HG03520 (cell line): ENCODE data around the gene TPT1.

Experiments used
- ATAC-seq: cut with Tn5 transposase; IDR thresholded peaks from one replicate; pipeline ENCODE4 v1.9.1; 2021; ENCODE audit warnings: mild to moderate bottlenecking, moderate library complexity; ENCODE audit not compliant: unreplicated experiment

The TPT1 gene

DNA sequence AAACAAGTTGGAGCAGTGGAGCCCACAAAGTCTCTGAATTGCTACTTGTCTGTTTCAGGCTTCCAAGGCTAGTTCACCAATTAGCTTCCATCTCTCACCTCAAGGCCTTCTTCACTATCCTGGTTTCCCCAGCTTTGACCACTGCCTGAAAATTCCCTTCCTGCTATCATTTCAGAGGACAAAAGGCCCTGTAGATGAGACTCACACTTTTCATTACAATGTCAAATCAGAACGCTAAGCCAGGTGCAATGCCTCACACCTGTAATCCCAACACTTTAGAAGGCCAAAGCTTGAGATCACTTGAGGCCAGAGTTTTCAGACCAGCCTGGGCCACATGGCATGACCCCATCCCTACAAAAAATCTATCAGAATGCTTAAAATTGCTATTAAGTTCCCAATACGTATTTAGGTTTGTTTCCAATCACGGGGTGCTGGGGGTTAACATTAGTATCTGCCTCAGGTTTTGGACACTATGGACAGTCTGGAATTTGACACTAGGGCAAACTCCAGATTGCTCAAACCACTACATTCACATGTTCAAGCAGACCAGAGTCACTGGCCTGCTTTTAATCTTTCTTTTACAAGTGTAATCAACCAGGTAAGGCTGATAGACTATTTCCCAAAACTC lies 5.5 kb downstream of the TPT1 start:
- no peak for ATAC-seq

DNA sequence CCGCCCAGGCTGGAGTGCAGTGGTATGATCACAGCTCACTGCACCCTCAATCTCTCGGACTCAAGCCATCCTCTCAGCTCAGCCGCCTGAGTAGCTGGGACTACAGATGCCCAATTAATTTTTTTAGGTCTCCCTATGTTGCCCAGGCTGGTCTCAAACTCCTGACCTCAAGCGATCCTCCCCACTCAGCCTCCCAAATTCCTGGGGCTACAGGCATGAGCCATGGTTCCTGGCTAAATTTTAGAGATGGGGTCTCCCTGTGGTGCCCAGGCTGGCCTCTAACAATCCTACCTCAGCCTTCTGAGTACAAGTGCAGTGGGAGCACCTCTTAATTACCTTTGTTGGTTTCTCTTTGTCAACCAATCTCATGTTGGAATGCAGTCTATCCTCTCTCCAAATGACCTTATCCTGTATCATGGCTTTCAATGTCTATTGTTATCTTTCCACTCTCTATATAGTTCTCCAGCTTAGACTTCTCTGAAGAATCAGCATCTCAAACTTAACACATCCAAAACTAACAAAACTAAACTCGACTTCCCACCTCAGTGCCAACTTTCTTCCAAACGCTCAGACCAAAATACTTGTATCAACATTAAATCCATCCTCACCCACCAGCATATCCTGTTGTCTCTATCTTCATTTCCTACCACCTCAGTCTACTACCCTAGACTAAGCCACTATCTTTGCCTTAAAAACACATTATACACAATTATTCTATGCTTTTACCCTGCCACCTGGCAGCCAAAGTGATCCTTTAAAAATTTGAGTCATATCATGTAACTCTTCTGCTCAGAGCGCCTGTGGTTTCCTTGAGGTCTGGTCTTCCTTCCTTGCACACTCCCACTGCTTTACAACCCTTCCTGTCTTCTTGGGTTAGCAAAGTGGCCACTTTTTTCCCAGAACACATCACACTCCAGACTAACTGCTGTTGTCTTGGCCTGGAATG lies 6.7 kb downstream of the TPT1 start:
- ATAC-seq: no peak

DNA sequence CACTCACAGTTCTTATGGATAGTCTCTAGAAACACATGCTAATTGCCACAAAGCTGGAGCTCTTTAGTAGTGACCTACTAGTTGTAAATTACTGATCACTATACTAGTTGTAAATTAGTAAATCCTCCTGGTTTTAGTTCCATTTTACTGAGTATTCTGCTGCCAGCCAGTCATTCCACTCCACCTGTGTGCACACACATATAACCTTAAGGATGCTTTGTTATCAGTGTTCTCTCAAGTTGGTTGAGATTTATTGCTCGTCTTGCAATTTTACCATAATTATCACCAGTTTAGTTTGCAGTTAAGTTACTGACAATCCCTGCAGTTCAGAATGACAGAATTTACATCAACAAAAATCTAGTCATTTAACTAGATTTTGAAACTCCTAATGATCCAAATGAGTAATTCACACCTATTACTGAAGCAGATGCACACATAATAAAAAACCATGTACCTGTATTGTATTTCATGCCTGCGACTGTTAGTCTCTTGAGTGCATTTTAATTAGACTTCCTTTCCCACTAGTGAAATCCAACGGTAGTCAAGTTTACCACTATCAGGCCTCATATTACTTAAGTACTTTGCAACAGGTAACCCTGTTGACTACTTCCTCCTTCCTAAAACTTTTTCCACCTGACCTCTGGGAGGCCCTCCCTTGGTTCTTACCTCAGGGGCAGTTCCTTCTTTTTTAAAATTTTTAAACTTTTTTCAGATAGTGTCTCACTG lies 7.6 kb downstream of the TPT1 start:
- ATAC-seq: no peak

DNA sequence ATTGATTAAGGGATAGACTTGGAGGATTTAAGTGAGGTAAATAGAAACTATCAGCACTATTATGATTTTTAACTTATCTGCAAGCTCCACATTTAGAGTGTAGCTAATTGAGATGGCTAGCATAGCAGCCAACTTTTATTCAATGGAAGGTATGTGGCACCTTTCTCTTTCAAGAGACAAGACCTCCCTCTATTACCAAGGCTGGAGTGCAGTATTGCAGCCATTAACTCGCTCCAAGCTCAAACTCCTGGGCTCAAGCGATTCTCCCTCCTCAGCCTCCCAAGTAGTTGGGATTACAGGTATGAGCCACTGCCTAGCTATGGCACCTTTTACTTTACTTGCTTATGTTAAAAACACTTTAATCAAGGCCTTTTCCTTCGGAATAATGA lies 8.2 kb downstream of the TPT1 start:
- ATAC-seq: no peak

DNA sequence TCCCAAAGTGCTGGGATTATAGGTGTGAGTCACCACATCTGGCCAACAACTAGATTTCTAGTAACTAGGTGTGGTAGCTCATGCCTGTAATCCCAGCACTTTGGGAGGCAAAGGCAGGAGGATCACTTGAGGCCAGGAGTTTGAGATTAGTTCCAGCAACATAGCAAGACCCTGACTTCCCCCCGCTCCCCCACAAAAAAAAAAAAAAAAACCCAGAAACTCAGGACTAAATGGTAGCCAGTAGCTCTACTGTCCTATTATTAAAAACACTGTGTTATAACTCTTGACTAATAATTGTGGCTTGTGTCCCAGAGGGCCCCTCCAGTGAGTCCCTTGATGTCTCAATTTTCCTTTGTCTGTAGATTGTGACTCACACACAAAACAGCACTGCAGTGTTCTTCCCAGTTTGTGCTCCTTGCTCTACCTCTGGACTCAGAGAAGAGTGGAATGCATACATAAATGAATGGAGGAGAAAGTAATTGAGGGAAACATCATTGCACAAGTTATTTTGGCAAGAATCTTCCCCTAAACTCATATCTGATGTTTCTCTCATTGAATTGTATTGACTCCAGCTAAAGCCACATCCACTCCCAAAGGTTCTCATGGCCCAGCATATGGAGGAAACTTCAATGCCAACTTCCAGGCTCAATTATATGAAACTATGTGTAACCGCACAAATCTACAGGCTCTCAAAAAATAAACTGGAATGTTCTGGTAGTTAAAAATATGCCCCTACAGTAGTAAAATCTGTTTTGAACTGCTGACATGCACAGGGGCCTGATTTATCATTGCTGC lies 8.8 kb downstream of the TPT1 start:
- ATAC-seq: no peak

DNA sequence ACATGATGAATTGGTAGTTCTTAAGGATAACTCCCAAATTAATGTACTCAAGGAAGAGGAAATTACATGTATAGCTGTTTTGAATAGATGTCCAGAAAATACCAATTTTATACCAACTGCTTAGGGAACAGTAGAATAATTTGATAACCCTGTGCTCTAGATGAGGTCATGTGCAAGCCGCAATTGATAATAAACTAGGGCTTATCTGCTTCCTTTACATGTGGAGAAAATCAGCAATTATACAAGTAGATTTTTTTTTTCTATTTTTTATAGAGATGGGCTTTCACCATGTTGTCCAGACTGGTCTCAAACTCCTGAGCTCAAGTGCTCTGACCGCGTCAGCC lies 9.3 kb downstream of the TPT1 start:
- no peak for ATAC-seq

DNA sequence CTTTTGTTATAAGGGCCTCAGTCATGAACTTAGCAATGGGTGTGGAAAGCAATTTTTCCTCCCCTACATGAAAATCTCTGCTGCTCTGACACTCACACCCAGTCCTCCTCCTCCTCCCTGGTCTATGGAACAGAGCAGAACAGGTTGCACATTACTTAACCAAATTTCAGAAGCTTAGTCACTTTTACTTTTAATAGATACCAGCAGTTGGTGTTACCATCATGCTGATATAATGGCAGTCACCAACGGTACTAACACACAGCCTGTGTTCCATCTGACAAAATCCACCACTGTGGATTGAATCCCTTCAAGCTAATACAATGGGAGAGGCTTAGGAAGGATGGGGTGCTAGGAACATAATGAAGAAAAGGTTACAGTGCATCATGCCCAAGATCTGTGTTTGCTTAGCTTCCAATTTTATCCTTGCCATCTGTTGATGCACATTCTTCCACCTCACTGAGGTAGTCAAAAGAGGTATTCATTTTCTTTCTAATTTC lies 9.8 kb downstream of the TPT1 start:
- no peak for ATAC-seq

DNA sequence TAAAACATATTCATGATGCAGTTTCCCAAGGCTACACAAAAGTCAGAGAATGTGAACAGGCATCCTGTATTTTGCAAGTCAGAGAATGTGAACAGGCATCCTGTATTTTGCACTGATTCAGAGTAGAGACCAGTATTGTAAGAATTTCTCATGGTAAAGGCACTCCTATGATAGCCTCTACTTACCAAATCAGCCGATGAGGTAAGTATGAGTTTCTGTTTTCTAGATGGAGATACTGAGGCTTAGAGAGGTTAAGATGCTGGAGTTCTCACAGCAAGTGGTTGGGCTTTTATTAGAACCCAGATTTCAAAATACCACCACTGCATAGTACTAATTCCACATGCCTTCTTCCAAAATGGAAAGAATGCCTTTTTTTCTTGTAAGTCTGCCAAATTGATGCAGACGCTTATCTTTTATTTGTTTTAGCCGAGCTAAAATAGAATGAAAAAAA lies 12.3 kb downstream of the TPT1 start:
- ATAC-seq: no peak

DNA sequence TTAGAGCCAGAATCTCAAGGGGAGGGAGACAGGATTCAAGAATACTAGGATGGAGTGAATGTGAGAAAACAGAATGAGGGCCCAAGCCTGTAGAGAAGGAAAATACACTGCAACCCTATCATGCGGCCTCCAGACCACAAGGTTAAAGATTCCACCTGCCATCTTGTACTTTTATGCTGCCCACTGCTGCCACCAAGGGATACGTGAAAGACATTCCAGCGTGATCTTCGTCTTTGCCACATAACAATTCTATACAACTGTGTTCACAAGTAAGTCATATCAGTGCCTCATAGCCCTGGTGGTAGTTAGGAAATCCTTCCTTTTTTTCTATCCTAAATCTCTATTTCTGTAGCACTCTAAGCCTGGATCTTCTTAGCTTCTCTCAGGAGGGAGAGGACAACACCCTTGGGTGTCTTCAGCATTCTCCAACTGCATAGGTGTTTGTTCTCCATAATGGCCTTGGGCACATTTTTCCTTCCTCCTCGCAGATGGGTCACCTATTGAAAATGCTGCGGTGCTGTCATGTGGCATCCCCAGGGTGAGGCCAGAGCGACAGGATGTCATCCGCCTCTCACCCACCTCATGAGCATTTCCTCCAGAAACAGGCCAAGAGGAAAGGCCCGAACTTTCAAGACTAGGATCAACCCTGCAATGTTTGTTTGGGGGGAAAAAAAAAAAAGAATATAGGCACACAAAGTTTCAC lies 13.6 kb downstream of the TPT1 start:
- no peak for ATAC-seq

DNA sequence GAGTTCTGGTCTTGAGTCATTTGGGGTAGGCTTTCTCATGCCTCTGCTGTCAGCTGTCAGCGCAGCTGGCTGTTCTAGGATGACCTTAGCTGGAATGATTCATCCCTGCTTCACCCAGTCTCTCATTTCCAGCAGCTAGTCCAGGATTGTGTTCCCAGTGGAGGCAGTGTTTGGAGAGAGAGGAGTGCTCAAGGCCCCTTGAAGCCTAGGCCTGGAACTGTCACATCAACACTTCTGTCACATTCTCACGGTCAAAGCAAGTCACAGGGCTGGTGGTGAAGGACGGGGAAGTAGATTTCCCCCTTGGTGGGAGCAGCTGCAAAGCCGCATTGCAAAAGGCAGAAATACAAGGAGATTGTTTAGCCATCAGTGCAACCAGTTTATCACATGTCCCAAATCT lies 15.2 kb downstream of the TPT1 start:
- no peak for ATAC-seq

DNA sequence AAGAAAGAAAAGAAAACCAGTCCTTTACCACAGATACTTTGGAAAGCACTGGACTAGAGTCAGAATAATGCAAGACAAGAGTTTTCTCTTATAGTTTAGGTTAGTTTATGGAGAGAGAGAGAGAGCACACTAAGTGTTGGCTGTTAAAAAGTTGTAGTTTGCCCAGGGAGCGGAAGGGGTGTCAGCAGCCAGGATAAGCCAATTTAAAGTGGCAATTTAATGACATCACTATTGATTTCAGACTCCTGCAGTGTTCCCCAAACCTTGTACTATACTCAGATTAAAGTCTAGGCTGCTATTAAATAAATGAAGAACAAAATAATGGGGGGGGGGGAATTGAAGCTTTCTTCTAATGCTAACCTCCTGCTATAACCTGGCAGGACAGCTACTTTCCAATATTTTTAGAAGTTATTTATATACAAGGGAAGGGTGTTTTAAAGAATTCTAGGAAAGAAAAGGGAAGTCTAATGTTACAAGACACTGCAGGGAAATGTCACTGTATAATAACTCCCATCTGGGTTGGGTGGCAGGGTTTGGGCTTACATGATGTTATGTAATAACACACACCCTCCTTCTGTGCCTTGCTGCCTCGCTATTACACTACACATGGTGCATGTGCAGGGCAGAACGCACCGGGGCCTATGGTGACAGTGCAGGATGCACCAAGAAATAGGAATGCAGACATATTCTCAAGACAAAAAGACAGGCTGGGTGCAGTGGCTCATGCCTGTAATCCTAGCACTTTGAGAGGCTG lies 19.9 kb downstream of the TPT1 start:
- ATAC-seq: no peak

DNA sequence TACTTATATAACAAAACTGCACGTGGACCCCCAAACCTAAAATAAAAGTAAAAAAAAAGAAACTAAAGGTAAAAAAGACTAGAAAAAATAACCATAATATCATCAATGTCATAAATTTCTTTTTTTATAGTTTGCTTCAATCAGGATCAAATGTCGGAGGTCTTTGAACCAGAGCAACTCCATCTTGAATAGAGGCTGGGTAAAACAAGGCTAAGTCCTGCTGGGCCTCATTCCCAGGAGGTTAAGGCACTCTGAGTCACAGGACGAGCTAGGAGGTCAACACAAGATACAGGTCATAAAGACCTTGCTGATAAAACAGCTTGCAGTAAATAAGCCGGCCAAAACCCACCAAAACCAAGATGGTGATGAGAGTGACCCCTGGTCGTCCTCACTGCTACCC lies 24.0 kb downstream of the TPT1 start:
- no peak for ATAC-seq

DNA sequence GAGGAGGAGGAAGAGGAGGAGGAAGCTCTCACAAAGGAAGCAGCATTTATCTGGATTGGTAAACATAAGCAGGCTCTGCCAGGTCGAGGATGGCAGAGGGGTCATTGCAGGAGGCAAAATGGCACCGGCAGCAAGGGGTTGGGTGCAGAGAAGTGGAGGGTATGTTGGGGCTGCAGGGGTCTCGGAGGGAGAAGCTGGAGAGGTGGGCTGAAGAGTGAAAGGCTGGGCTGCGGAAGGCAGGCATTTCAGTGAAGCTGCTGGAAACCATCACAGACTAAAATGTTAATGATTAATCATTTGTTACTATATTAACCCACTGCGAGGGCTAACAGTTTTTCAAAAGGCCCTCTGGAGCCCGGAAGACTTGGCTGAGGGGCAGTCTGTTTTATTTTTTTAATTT lies 24.6 kb downstream of the TPT1 start:
- ATAC-seq: no peak

DNA sequence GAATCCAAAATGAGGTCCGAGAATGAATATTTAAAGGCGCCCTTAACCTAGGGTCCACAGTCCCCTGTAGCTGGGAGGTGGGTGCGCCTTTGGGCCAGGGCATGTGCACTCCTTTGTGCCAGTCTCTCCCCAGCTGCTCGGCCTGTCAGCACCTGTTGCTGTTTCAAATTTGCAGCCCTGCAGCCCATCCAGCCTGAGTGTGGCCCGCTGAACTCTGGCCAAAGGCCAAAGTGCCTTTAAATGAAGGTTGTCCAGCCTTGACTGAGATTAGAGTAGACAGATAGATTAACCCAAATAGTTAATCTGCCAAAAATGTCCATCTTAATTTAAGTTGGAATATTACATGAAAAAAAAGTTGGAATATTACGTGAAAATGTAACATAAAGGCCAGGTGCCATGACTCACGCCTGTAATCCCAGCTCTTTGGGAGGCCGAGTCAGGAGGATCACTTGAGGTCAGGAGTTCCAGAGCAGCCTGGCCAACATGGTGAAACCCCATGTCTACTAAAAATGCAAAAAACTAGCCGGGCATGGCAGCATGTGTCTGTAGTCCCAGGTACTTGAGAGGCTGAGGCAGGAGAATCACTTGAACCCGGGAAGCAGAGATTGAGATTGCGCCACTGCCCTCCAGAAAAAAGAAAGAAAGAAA lies 25.3 kb downstream of the TPT1 start:
- ATAC-seq: no peak

DNA sequence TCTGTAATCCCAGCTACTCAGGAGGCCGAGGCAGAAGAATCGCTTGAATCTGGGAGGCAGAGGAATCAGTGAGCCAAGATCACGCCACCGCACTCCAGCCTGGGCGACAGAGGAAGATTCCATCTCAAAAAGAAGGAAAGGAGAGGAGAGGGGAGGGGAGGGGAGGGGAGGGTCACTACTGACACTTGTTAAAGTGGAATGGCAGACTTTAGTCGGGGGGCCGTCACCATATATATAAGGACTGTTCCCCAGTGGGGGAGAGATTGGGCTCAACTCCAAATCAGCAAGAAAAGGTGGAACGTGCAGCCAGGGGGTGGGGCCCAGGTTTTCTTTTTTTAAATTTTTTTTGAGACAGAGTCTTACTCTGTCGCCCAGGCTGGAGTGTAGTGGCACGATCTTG lies 26.2 kb downstream of the TPT1 start:
- ATAC-seq: no peak

DNA sequence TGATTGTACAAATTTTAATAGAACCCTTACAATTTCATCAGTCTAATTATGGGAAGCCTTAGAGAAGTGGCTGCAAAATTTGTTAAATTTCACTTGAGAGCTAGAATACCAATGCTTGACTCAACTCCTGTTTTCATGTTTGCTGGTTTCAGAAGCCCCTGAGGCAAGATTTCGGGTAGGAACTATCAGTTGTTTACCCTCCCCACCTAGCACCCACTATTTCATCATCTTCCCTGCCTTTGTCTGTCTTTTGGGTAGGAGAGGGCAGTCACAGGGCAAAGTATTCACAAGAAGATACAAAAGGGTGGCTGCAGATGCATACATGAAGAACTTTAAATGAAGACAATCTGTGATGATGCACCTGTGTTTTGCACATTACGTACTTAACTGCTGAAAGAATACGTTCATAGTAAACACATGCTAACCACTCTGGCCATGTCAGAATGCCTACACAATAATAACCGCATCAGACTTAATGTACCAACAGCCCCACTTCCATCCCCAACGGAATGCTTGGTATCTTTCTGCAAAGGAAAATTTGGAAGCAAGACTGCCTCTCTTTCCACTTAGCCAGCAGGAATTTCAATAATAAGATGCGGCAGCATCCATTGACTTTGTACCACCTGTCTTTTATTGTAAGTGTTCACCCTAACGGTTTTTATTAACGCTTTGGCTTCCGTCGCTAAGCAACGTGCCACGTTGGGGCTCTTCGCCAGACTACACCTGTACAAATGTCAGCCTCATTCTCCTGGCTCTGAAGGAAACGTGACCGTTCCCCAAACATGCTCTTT lies 30.4 kb downstream of the TPT1 start:
- ATAC-seq: no peak

DNA sequence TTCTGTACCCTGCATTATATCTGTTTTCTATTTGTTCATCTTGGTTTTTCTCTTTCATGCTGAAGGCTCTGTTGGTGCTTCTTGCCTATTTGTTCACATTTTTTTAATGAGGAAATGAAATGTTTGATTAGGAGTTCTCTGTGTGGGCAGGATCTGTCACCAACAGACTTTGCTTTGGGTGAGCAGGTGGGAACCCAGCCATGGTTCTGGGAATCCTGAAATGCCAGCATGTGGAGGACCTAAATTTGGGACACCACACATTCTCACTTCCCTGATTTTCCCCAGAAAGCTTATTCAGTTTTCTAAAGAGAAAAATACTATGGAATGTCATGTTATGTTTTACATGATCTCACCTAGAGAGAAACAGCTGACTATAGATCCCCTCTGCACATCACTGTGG lies 34.0 kb downstream of the TPT1 start:
- no peak for ATAC-seq

DNA sequence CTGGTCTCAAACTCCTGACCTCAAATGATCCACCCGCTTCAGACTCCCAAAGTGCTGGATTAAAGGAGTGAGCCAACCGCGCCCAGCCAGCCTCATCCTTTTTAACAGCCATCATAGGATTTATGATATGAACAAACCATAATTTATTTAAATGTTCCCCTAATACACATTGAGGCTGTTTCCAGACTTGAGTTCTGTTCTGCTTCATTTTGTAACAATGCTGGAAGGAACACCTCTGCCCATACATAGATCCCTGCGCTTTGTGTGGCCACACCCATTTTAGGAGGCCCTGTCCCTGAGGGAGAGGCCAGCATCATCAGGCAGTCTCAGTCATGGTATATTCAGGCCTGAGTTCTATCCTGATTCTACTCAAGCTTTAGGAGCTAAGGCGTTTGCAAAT lies 35.9 kb downstream of the TPT1 start:
- ATAC-seq: no peak
